Esophagus muscularis mucosa (tissue), 4 donors: ENCODE results near the gene NCMAP.

Source experiments
- CTCF ChIP-seq, 3 experiments: fragments of 200-600 bp in 2 of 3; fragments of 450-650 bp in 1 of 3; sonication (generic) in 2 of 3; IDR thresholded peaks; one replicate each; pipeline ENCODE4 v1.5.1; 2017 to 2019; ENCODE audit warnings: antibody characterized with exemption in 3 of 3, mild to moderate bottlenecking in 2 of 3, moderate library complexity in 1 of 3
- EP300 ChIP-seq: sonication (generic); formaldehyde crosslinking; IDR thresholded peaks from one replicate; pipeline ENCODE4 v1.6.1; 2017; ENCODE audit warnings: antibody characterized with exemption
- POLR2A ChIP-seq: fragments of 450-650 bp; IDR thresholded peaks from one replicate; pipeline ENCODE4 v1.6.1; 2017; ENCODE audit warnings: antibody characterized with exemption, moderate library complexity, mild to moderate bottlenecking, low read depth

GRCh38 chr1:24554714-24555113 is 1.2 kb upstream of the NCMAP start:
- TF ChIP-seq CTCF (IDR thresholded peaks at IDR 0.05), result no peak
- TF ChIP-seq POLR2A, result no peak
- no peak for TF ChIP-seq EP300
